Stimulated activated CD4-positive, alpha-beta T cell treated with anti-CD3 and anti-CD28 coated beads, Interleukin-4, amount 100 ng/mL, for 4 hours (primary cell): ENCODE measurements around the gene PRKCA.
"Not testable (repeated sequence)": the region's sequence is repeated elsewhere in the genome, so short reads cannot be mapped to it uniquely, and the experiment has no call there.

Experiments used
- DNase-seq, 2 experiments: peaks; one replicate each; pipeline ENCODE4 v3.0.0-alpha.2; 2020

PRKCA gene

GRCh38 chr17:66589892-66590291, 287.5 kb downstream of the PRKCA start:
- DNase-seq: no peak

- DNase-seq: no peak
These were observed 290.7 kb downstream of the PRKCA start for GRCh38 chr17:66593116-66593515.

GRCh38 chr17:66595893-66596292, 293.5 kb downstream of the PRKCA start:
- DNase-seq: no peak

- DNase-seq: no peak
These were observed 300.4 kb downstream of the PRKCA start for GRCh38 chr17:66602659-66603384.

- no peak for DNase-seq
These were observed 302.0 kb downstream of the PRKCA start for GRCh38 chr17:66604376-66604775.

- DNase-seq: no peak
These were observed 303.1 kb downstream of the PRKCA start for GRCh38 chr17:66605541-66605940.

GRCh38 chr17:66610361-66611133, 308.1 kb downstream of the PRKCA start:
- DNase-seq: no peak

- DNase-seq: no peak
These were observed 309.0 kb downstream of the PRKCA start for GRCh38 chr17:66611397-66611796.

GRCh38 chr17:66612993-66613392, 310.6 kb downstream of the PRKCA start:
- DNase-seq: no peak

- no peak for DNase-seq
These were observed 312.1 kb downstream of the PRKCA start for GRCh38 chr17:66614469-66614868.

GRCh38 chr17:66619206-66619605, 316.8 kb downstream of the PRKCA start:
- DNase-seq: no peak

GRCh38 chr17:66620528-66620927, 318.1 kb downstream of the PRKCA start:
- no peak for DNase-seq

- not testable (repeated sequence) for DNase-seq
These were observed 322.2 kb downstream of the PRKCA start for GRCh38 chr17:66624630-66625029.

GRCh38 chr17:66625311-66625767, 322.9 kb downstream of the PRKCA start:
- no peak for DNase-seq

GRCh38 chr17:66627985-66628384, 325.6 kb downstream of the PRKCA start:
- no peak for DNase-seq

GRCh38 chr17:66629762-66630161, 327.3 kb downstream of the PRKCA start:
- no peak for DNase-seq

GRCh38 chr17:66630379-66630778, 328.0 kb downstream of the PRKCA start:
- DNase-seq: no peak

- DNase-seq: no peak
These were observed 328.5 kb downstream of the PRKCA start for GRCh38 chr17:66630828-66631472.

- no peak for DNase-seq
These were observed 330.3 kb downstream of the PRKCA start for GRCh38 chr17:66632731-66633130.

GRCh38 chr17:66633317-66633965, 331.0 kb downstream of the PRKCA start:
- DNase-seq: peak; percentile 6 to 55

- DNase-seq: no peak
These were observed 331.8 kb downstream of the PRKCA start for GRCh38 chr17:66634193-66634592.

GRCh38 chr17:66635386-66636045, 333.1 kb downstream of the PRKCA start:
- no peak for DNase-seq

- no peak for DNase-seq
These were observed 333.7 kb downstream of the PRKCA start for GRCh38 chr17:66636111-66636510.
